ENCODE measurements around the gene SLC43A3. TPM values are rescaled to one million over a fixed set of nuclear protein-coding genes. Genes with fewer than 3 reads are reported as not detected.

The SLC43A3 gene
- total and polyA plus RNA-seq, 9 of the 15 experiments (the other 6 are each of a cell fraction or from before 2014, with no cell fraction given): 63.7 to 281 (median 139) TPM

DNA sequence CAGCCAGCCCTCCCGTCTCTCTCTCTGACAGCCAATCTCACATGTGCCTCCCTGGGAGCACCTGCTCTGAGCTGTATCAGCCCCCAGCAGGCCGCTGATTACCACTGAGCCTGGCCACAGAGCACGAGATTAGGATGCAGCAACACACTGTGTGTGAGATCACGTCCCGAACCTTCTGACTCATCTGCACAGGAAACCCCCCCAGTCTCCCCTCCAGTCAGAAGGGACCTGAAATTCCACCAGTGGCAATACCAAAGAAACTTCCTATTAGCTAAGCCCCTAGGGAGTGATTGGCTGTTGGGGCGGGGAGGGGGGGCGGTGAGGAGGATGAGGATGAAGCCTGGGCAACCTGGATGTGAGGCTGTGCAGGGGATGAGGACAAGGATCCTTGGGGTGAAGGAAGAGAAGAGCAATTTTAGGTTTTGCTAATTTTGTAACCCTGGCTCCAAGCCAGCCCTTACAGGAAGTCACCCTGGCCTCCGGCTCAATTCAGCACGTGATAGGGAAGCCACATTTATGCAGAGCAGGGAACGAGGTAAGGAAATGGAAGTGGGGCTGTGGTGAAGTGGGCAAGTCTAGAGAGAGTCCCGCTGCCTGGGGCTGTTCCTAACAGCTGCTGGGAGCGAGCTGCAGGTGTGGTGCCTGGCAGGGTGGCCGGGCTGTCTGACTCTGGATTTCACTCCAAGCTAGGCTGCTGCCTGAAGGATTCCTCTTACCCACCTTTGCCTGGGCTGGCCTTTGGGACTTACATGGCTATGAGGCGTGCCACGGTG, 1.9 kb downstream of the SLC43A3 start (continued):
- TF ChIP-seq, protein P1, sequence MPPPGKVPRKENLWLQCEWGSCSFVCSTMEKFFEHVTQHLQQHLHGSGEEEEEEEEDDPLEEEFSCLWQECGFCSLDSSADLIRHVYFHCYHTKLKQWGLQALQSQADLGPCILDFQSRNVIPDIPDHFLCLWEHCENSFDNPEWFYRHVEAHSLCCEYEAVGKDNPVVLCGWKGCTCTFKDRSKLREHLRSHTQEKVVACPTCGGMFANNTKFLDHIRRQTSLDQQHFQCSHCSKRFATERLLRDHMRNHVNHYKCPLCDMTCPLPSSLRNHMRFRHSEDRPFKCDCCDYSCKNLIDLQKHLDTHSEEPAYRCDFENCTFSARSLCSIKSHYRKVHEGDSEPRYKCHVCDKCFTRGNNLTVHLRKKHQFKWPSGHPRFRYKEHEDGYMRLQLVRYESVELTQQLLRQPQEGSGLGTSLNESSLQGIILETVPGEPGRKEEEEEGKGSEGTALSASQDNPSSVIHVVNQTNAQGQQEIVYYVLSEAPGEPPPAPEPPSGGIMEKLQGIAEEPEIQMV (tag; conservative IDR thresholded peaks at IDR 0.05; ENCODE audit: low read depth): no peak
- TF ChIP-seq, protein P2, sequence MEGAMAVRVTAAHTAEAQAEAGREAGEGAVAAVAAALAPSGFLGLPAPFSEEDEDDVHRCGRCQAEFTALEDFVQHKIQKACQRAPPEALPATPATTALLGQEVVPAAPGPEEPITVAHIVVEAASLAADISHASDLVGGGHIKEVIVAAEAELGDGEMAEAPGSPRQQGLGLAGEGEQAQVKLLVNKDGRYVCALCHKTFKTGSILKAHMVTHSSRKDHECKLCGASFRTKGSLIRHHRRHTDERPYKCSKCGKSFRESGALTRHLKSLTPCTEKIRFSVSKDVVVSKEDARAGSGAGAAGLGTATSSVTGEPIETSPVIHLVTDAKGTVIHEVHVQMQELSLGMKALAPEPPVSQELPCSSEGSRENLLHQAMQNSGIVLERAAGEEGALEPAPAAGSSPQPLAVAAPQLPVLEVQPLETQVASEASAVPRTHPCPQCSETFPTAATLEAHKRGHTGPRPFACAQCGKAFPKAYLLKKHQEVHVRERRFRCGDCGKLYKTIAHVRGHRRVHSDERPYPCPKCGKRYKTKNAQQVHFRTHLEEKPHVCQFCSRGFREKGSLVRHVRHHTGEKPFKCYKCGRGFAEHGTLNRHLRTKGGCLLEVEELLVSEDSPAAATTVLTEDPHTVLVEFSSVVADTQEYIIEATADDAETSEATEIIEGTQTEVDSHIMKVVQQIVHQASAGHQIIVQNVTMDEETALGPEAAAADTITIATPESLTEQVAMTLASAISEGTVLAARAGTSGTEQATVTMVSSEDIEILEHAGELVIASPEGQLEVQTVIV (CRISPR knock-in tag; IDR thresholded peaks at IDR 0.05; ENCODE audit: borderline replicate concordance): no peak
- TF ChIP-seq KHSRP (IDR thresholded peaks at IDR 0.05) (0 out of 2 replicates have a peak, but pooled peaks have one; percentile 48), HNRNPLL (IDR thresholded peaks at IDR 0.05; ENCODE audit: low read depth, low read length, poor library complexity, severe bottlenecking) (no peak), HNRNPK (IDR thresholded peaks at IDR 0.05; ENCODE audit: low read depth, low read length, poor library complexity, severe bottlenecking) (no peak), SLC30A9 (CRISPR knock-in tag; IDR thresholded peaks at IDR 0.05) (no peak), MCM2 (IDR thresholded peaks at IDR 0.05; ENCODE audit: low read depth) (no peak), ESRRA (IDR thresholded peaks at IDR 0.05; ENCODE audit: borderline replicate concordance, low read depth) (peak; percentile 77; the same call in 1 of the 2 replicates), NFRKB (IDR thresholded peaks at IDR 0.05; ENCODE audit: low read depth) (peak; percentile 56; the same call in 1 of the 2 replicates), BRF1 (IDR thresholded peaks at IDR 0.05; ENCODE audit: borderline replicate concordance, extremely low read depth, insufficient read length) (no peak), ERF (CRISPR knock-in tag; IDR thresholded peaks at IDR 0.05) (0 out of 2 replicates have a peak, but pooled peaks have one; percentile 38), ZNF224 (CRISPR knock-in tag; IDR thresholded peaks at IDR 0.05) (no peak), RBM22 (IDR thresholded peaks at IDR 0.05; ENCODE audit: low read depth, low read length, poor library complexity, severe bottlenecking) (no peak), ZNF444 (CRISPR knock-in tag; IDR thresholded peaks at IDR 0.05) (no peak), HDGF (IDR thresholded peaks at IDR 0.05) (no peak)
- TF ChIP-seq, protein P3, sequence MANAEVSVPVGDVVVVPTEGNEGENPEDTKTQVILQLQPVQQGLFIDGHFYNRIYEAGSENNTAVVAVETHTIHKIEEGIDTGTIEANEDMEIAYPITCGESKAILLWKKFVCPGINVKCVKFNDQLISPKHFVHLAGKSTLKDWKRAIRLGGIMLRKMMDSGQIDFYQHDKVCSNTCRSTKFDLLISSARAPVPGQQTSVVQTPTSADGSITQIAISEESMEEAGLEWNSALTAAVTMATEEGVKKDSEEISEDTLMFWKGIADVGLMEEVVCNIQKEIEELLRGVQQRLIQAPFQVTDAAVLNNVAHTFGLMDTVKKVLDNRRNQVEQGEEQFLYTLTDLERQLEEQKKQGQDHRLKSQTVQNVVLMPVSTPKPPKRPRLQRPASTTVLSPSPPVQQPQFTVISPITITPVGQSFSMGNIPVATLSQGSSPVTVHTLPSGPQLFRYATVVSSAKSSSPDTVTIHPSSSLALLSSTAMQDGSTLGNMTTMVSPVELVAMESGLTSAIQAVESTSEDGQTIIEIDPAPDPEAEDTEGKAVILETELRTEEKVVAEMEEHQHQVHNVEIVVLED (CRISPR knock-in tag; IDR thresholded peaks at IDR 0.05): no peak
- TF ChIP-seq, protein P4, sequence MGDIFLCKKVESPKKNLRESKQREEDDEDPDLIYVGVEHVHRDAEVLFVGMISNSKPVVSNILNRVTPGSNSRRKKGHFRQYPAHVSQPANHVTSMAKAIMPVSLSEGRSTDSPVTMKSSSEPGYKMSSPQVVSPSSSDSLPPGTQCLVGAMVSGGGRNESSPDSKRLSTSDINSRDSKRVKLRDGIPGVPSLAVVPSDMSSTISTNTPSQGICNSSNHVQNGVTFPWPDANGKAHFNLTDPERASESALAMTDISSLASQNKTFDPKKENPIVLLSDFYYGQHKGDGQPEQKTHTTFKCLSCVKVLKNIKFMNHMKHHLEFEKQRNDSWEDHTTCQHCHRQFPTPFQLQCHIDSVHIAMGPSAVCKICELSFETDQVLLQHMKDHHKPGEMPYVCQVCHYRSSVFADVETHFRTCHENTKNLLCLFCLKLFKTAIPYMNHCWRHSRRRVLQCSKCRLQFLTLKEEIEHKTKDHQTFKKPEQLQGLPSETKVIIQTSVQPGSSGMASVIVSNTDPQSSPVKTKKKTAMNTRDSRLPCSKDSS (IDR thresholded peaks at IDR 0.05; ENCODE audit: low read depth, partially characterized antibody): no peak
- TF ChIP-seq, protein P5, sequence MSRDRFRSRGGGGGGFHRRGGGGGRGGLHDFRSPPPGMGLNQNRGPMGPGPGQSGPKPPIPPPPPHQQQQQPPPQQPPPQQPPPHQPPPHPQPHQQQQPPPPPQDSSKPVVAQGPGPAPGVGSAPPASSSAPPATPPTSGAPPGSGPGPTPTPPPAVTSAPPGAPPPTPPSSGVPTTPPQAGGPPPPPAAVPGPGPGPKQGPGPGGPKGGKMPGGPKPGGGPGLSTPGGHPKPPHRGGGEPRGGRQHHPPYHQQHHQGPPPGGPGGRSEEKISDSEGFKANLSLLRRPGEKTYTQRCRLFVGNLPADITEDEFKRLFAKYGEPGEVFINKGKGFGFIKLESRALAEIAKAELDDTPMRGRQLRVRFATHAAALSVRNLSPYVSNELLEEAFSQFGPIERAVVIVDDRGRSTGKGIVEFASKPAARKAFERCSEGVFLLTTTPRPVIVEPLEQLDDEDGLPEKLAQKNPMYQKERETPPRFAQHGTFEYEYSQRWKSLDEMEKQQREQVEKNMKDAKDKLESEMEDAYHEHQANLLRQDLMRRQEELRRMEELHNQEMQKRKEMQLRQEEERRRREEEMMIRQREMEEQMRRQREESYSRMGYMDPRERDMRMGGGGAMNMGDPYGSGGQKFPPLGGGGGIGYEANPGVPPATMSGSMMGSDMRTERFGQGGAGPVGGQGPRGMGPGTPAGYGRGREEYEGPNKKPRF (IDR thresholded peaks at IDR 0.05; ENCODE audit: low read depth, low read length): no peak

Measured in K562 (cell line).